Measurements from ENCODE around the gene ATG3.

Gene ATG3

DNA sequence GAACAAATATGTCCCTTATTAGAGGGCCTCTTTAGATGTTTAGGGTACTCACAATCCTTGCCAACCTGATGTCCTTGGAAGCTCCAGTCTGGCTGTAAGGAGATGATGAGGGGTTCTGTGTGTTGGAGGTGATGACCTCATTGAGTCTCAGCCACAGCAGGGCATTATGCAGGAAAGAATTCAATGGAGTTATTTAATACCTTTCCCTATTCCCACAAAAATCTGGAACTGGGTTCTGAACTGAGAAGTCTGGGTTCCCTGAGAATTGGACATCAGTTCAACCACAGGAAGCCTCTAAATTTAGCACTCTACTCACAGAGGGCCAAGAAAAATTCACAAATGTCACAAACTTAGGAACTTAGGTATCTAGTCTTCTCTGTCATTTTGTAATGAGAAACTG is 37.0 kb upstream of the ATG3 start:
- TF ChIP-seq, protein P1, sequence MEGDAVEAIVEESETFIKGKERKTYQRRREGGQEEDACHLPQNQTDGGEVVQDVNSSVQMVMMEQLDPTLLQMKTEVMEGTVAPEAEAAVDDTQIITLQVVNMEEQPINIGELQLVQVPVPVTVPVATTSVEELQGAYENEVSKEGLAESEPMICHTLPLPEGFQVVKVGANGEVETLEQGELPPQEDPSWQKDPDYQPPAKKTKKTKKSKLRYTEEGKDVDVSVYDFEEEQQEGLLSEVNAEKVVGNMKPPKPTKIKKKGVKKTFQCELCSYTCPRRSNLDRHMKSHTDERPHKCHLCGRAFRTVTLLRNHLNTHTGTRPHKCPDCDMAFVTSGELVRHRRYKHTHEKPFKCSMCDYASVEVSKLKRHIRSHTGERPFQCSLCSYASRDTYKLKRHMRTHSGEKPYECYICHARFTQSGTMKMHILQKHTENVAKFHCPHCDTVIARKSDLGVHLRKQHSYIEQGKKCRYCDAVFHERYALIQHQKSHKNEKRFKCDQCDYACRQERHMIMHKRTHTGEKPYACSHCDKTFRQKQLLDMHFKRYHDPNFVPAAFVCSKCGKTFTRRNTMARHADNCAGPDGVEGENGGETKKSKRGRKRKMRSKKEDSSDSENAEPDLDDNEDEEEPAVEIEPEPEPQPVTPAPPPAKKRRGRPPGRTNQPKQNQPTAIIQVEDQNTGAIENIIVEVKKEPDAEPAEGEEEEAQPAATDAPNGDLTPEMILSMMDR (IDR thresholded peaks at IDR 0.05) = no peak

DNA sequence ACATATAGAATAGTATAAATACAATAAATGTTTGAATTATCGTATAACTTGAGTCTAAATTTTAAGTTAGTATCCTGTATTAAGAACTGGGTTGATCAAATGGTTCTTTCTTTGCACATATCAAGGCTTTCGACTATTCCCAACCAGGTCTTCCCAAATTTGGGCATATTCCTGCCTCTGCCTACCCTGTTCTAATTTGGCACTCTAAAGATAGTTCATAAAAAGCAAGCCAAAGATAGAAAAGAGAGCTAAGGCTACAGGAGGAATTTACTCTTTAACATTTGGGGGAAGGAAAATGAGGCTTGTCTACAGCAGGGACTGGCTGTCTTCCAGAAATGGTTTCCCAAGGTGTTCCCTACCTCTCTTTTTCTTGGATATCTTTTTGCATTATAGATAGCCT is 36.2 kb upstream of the ATG3 start:
- TF ChIP-seq, protein P1 (IDR thresholded peaks at IDR 0.05) = no peak

DNA sequence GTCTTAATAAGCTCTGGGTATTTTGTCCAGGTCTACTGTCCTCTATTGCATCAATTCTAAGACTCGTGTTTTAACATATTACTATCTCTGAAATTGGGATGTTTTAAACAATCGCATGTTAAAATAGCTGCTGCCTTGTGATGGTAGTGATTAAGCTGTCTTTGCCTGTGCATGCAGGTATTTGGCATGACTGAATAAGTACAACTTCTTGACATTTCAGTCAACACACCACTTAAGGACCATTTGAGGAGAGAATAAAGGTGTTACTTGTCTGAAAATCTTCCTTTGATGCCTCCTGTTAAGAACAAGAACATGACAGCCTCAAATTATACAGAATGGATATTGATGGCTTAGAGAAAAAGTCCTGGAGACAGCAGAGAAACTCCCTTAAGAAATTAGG is 33.1 kb upstream of the ATG3 start:
- TF ChIP-seq, protein P1 (IDR thresholded peaks at IDR 0.05) = no peak

DNA sequence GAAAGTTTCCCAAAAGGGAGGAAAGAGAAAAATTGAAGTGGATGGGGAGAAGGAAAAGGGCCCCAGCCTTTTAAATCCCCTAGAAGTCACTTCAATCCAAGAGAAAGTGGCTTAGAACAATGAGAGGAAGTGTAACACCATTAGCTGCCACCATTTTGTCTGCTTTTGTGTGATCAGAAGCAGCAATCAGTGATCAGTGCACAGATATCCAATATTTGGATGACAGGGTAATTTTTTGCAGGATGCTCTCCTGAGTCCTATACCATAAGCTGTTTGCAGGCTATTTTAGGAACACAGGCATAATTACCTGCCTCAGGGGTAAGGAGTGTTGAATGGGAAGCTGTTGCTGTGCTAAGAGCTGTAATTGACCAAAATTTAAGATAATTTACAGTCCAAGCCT is 31.5 kb upstream of the ATG3 start:
- TF ChIP-seq, protein P1 (IDR thresholded peaks at IDR 0.05) = no peak

DNA sequence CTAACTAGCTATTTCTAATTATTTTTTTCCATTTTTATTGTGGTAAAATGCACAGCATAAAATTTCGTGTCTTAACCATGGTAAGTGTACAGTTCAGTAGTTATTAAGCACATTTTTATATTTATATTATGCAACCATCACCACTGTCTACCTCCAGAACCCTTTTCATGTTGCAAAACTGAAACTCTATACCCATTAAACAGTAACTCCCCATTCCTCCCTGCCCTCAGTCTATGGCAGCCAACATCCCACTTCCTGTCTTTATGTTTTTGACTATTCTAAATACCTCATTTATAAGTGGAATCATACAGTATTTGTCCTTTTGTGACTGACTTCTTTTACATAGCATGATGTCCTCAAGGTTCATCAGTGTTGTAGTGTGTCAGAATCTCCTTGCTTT is 25.6 kb upstream of the ATG3 start:
- TF ChIP-seq, protein P1 (IDR thresholded peaks at IDR 0.05) = no peak

DNA sequence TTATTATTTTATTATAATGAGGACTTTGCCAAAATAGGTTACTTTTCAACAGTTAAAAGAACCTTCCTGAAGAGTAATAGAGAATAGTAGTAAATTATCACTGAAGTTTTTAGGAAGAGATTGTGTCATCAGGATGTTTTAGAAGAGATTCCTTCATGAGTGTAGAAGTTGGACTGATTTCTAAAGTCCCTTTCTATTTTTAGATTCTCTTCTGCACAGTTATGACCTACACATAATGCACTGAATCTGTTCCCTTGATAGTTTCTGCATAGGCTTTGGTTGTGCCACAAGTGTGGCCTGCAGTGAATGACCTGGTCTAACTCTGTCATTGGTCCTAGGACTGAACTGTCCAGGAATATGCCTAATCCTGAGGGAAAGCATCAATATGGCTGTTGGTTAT is 24.0 kb upstream of the ATG3 start:
- TF ChIP-seq, protein P1 (IDR thresholded peaks at IDR 0.05) = no peak

DNA sequence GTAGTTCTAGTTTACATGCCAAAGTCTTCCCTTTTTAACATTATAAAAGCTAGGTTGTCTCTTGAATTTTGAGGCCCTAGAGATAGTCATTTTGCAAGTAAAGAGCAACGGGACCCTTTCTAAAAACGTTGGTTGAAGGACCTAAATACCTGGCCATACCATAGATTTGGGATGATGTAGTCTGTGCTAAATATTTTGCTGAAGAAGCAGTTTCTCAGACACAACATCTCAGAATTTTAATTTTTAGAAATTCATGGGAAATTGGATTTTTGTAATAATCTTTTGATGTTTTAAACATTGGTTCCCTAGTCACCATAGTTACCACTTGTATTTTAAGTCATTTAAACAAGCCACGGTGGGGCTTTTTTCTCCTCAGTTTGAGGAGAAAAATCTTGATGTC is 21.3 kb upstream of the ATG3 start:
- TF ChIP-seq, protein P1 (IDR thresholded peaks at IDR 0.05) = no peak

DNA sequence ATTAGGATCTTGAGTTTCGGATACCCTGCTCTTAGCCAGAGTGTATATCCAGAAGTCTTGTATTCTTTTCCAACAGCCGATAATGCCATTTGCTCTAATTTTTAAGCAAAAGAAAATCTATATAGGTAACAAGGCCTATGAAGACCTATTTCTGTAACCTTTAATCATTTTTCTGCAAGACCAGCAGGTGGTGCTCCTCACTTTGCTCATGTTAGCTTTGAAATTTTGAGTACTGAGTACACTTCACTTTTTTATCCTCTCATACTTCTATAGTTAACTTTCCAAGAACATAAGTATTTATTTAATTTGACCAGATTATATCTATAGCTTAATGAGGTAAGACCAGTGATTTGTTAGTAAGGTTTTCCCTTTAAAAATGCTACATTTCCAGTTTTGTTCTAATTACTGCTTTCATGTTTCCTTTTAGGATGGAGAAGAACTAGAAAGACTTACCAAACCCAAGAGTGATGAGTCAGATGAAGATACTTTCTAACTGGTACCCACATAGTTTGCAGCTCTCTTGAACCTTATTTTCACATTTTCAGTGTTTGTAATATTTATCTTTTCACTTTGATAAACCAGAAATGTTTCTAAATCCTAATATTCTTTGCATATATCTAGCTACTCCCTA is 20.6 kb upstream of the ATG3 start:
- TF ChIP-seq, protein P1 (IDR thresholded peaks at IDR 0.05) = peak; percentile 69

All from LNCAP (cell line).